PC-3 (cell line): ENCODE results near the gene IL19. TPM values are rescaled to one million over a fixed set of nuclear protein-coding genes. Genes with fewer than 3 reads are reported as not detected.

Experiments used
- ATAC-seq: fragments of 200-7000 bp; cut with Tn5 transposase; 2 replicates; pipeline ENCODE4 v1.9.1; 2020; ENCODE audit warnings: mild to moderate bottlenecking, moderate library complexity
- BruUV-seq: library from RNA; stranded (reverse); fragments of 400-500 nt; replicated peaks from 2 replicates; lab custom pipeline; 2021; lab: Mats Ljungman, UMichigan
- CTCF ChIA-PET: fragments of 300-600 bp; sonication (Branson Sonifier 250); formaldehyde crosslinking; loops from one replicate; lab custom pipeline; 2022; ENCODE audit warnings: antibody characterized with exemption; lab: Charles Lee
- POLR2A ChIA-PET: fragments of 300-600 bp; sonication (Branson Sonifier 250); formaldehyde crosslinking; loops from one replicate; lab custom pipeline; 2022; ENCODE audit warnings: antibody characterized with exemption; ENCODE audit not compliant: unreplicated experiment; lab: Charles Lee
- DNase-seq: peaks from one replicate; pipeline ENCODE4 v3.0.0-alpha.2; 2015
- H2AFZ ChIP-seq: fragments of 300-600 bp; sonication (generic); 2 replicates; pipeline ENCODE4 v1.6.0; 2016; ENCODE audit warnings: antibody characterized with exemption, low read length
- H3F3A ChIP-seq: fragments of 300-600 bp; sonication (generic); one replicate; pipeline ENCODE4 v1.6.0; 2017; ENCODE audit warnings: antibody characterized with exemption, low read length, control low read depth, mild to moderate bottlenecking; ENCODE audit not compliant: unreplicated experiment
- H3K27ac ChIP-seq: fragments of 300-600 bp; sonication (generic); 2 replicates; pipeline ENCODE4 v1.5.1; 2016; ENCODE audit warnings: mild to moderate bottlenecking, low read length
- H3K27me3 ChIP-seq: fragments of 300-600 bp; sonication (generic); 2 replicates; pipeline ENCODE4 v1.6.1; 2016; ENCODE audit warnings: low read length, mixed read lengths
- H3K36me3 ChIP-seq: fragments of 300-600 bp; sonication (generic); 2 replicates; pipeline ENCODE4 v1.6.1; 2016; ENCODE audit warnings: low read depth, mixed run types, low read length, mixed read lengths
- H3K4me1 ChIP-seq: fragments of 300-600 bp; sonication (generic); 2 replicates; pipeline ENCODE4 v1.5.1; 2016; ENCODE audit warnings: low read length; ENCODE audit not compliant: insufficient read depth
- H3K4me2 ChIP-seq: fragments of 300-600 bp; sonication (generic); 2 replicates; pipeline ENCODE4 v1.6.0; 2016; ENCODE audit warnings: low read length
- H3K4me3 ChIP-seq: fragments of 300-600 bp; sonication (generic); 2 replicates; pipeline ENCODE4 v1.5.1; 2016; ENCODE audit warnings: mild to moderate bottlenecking, low read length, mixed read lengths
- H3K79me2 ChIP-seq: fragments of 300-600 bp; sonication (generic); 2 replicates; pipeline ENCODE4 v1.6.1; 2017; ENCODE audit warnings: low read length, mixed read lengths
- H3K9ac ChIP-seq: fragments of 300-600 bp; sonication (generic); 2 replicates; pipeline ENCODE4 v1.6.0; 2016; ENCODE audit warnings: mild to moderate bottlenecking, low read length
- H3K9me2 ChIP-seq: fragments of 300-600 bp; sonication (generic); replicated peaks from 2 replicates; pipeline ENCODE4 v1.6.1; 2016; ENCODE audit warnings: mixed run types, low read length, mixed read lengths
- H3K9me3 ChIP-seq: fragments of 300-600 bp; sonication (generic); 2 replicates; pipeline ENCODE4 v1.6.1; 2016; ENCODE audit warnings: low read length, mixed read lengths
- H4K20me1 ChIP-seq: fragments of 300-600 bp; sonication (generic); 2 replicates; pipeline ENCODE4 v1.6.1; 2016; ENCODE audit warnings: low read length, mixed read lengths
- EZH2 ChIP-seq: fragments of 300-600 bp; sonication (generic); IDR thresholded peaks from one replicate; pipeline ENCODE4 v1.6.1; 2017; ENCODE audit warnings: antibody characterized with exemption, mild to moderate bottlenecking, low read length; ENCODE audit not compliant: unreplicated experiment
- EZH2phosphoT487 ChIP-seq: fragments of 300-600 bp; sonication (generic); IDR thresholded peaks from 2 replicates; pipeline ENCODE4 v1.6.1; 2018; ENCODE audit warnings: mild to moderate bottlenecking, antibody characterized with exemption, low read length, borderline replicate concordance
- intact Hi-C: fragments of 100-400 bp; cut with micrococcal nuclease; formaldehyde crosslinking; loops from 2 replicates; pipeline ENCODE4 v1.9.0; 2023
- total RNA-seq: library from RNA; depleted of rRNA; stranded (reverse); fragments of >200 nt; gene quantifications from 2 replicates; pipeline ENCODE4 v1.2.3, GENCODE V29; 2014
- TF ChIP-seq, protein P1 (sequence below): fragments of 300-600 bp; sonication (generic); conservative IDR thresholded peaks from 2 replicates; pipeline ENCODE4 v1.5.1; 2017; ENCODE audit warnings: antibody characterized with exemption, low read depth, mild to moderate bottlenecking, low read length

Gene IL19
- total RNA-seq, 1 experiment from 2014 or later = not detected

DNA sequence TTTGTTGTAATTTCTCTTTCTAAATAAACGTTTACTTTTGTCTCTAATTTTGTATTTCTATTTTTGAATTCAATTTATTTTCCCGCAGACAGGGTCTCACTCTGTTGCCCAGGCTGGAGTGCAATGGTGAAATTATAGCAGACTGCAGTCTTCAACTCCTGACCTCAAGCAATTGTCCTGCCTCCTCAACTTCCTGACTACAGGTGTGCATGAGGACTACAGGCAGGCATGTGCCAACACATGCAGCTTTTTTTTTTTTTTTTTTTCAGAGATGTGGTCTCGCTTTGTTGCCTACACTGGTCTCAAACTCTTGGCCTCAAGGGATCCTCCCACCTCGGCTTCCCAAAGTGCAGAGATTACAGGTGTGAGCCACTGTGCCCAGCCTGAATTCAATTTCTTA is 58.2 kb downstream of the IL19 start:
- H4K20me1 ChIP-seq = no peaks in the 10 kb centered on the region
- no peaks in the 10 kb centered on the region for H3K79me2 ChIP-seq
- H3K27ac ChIP-seq = no peak overlapping the region
- H3K4me2 ChIP-seq = no peak overlapping the region
- no peak overlapping the region for H3K4me3 ChIP-seq
- H3K9me2 ChIP-seq = no peaks in the 10 kb centered on the region
- no peaks in the 10 kb centered on the region for H3K9me3 ChIP-seq
- no peaks in the 10 kb centered on the region for H3K36me3 ChIP-seq
- BruUV-seq = no TSS peak
- H3F3A ChIP-seq = no peaks in the 10 kb centered on the region
- peaks cover 37% of the 10 kb centered on the region for H3K27me3 ChIP-seq
- intact Hi-C loops = no loop called here
- CTCF ChIA-PET = no interaction called here
- no peaks in the 10 kb centered on the region for H3K4me1 ChIP-seq
- POLR2A ChIA-PET = no interaction called here
- no peak overlapping the region for H3K9ac ChIP-seq
- no peak overlapping the region for H2AFZ ChIP-seq
- TF ChIP-seq, protein P1, sequence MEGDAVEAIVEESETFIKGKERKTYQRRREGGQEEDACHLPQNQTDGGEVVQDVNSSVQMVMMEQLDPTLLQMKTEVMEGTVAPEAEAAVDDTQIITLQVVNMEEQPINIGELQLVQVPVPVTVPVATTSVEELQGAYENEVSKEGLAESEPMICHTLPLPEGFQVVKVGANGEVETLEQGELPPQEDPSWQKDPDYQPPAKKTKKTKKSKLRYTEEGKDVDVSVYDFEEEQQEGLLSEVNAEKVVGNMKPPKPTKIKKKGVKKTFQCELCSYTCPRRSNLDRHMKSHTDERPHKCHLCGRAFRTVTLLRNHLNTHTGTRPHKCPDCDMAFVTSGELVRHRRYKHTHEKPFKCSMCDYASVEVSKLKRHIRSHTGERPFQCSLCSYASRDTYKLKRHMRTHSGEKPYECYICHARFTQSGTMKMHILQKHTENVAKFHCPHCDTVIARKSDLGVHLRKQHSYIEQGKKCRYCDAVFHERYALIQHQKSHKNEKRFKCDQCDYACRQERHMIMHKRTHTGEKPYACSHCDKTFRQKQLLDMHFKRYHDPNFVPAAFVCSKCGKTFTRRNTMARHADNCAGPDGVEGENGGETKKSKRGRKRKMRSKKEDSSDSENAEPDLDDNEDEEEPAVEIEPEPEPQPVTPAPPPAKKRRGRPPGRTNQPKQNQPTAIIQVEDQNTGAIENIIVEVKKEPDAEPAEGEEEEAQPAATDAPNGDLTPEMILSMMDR = no peak
- TF ChIP-seq EZH2phosphoT487 = no peak
- TF ChIP-seq EZH2 = no peak
- DNase-seq (no peak), ATAC-seq (no peak)

DNA sequence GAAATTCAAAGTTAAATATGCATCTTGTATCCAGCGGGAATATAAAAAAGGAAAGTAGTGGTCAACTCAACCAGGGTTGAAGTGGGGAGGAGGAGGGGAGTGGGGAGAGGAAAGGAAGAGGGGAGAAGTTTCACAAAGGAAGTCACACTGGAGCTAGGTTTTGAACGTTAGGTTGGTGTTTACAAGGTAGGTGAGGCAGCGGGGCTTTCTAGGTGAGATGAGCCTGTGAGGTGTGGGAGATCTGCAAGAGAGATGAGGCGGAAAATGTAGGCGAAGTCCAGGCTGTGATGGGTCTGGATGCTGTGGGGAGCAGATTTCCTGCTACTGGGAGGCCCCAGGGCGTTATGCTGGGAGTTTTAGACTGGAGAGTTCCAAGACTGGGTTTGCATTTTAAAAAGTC is 58.7 kb downstream of the IL19 start:
- Histone ChIP-seq H3K9me3 (no peaks in the 10 kb centered on the region), H3K4me3 (no peak overlapping the region), H3K4me2 (no peak overlapping the region), H3K36me3 (no peaks in the 10 kb centered on the region), H3F3A (no peaks in the 10 kb centered on the region), H3K4me1 (no peaks in the 10 kb centered on the region), H3K27me3 (peaks cover 36% of the 10 kb centered on the region), H4K20me1 (no peaks in the 10 kb centered on the region), H2AFZ (no peak overlapping the region), H3K9ac (no peak overlapping the region), H3K79me2 (no peaks in the 10 kb centered on the region), H3K9me2 (no peaks in the 10 kb centered on the region), H3K27ac (no peak overlapping the region)
- CTCF ChIA-PET = no interaction called here
- ATAC-seq (no peak), DNase-seq (no peak)
- intact Hi-C loops = no loop called here
- BruUV-seq = no TSS peak
- TF ChIP-seq EZH2 = no peak
- no peak for TF ChIP-seq EZH2phosphoT487
- TF ChIP-seq, protein P1 = no peak
- POLR2A ChIA-PET = no interaction called here

DNA sequence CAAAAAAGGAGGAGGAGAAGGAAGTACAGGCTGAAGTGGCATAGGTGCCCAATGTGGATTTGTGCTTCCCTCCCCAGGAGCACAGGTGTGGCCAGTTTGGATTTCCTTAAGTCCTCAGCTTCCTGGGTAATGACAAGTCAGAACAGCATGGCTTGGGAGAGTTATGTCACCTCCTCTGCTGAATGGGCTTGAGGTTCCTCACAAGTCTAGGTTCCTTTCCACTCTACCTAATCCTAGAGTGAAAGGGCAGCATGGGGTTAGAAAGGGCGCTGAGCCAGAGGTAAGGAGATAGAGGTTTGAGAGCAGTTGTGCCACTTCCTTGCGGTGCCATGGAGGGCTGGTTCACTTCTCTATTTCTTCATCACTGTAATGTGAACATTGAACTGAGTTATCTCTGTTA is 59.3 kb downstream of the IL19 start:
- intact Hi-C loops = no loop called here
- ChIA-PET POLR2A (no interaction called here), CTCF (no interaction called here)
- TF ChIP-seq EZH2 = no peak
- TF ChIP-seq, protein P1 = no peak
- TF ChIP-seq EZH2phosphoT487 = no peak
- peaks cover 40% of the 10 kb centered on the region for H3K27me3 ChIP-seq
- H2AFZ ChIP-seq = no peak overlapping the region
- H3K4me2 ChIP-seq = no peak overlapping the region
- DNase-seq (no peak), ATAC-seq (no peak)
- H3K36me3 ChIP-seq = no peaks in the 10 kb centered on the region
- no peaks in the 10 kb centered on the region for H3K9me2 ChIP-seq
- BruUV-seq = no TSS peak
- no peaks in the 10 kb centered on the region for H3K4me1 ChIP-seq
- H3F3A ChIP-seq = no peaks in the 10 kb centered on the region
- H4K20me1 ChIP-seq = no peaks in the 10 kb centered on the region
- H3K9me3 ChIP-seq = no peaks in the 10 kb centered on the region
- H3K4me3 ChIP-seq = no peak overlapping the region
- H3K27ac ChIP-seq = no peak overlapping the region
- H3K9ac ChIP-seq = no peak overlapping the region
- H3K79me2 ChIP-seq = no peaks in the 10 kb centered on the region
